ENCODE results near the gene ITGA5.

Gene ITGA5

DNA sequence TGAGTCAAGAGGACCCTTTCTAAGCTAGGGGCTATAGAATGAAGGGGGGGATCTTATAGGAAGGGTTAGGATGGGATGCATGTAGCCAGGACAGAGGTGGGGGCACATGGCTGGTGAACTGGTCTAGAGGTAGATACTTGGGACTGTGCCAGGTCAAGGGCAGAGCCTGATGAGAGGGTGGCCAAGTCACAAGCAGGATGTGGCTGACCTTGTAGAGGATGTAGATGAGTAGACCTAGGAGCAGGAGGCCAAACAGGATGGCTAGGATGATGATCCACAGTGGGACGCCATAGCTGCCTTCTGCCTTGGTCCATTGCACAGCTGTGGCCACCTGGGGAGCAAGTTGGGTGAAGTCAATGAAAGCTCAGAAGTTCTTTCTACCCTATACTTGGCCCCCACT lies 21.9 kb downstream of the ITGA5 start:
- TF ChIP-seq SIN3A (IDR thresholded peaks at IDR 0.05; ENCODE audit: borderline replicate concordance, insufficient read depth, low read length) (no peak), FOXP2 (optimal IDR thresholded peaks at IDR 0.05; ENCODE audit: borderline replicate concordance, extremely low read depth, extremely low read length, insufficient read depth) (no peak), POLR2AphosphoS5 (IDR thresholded peaks at IDR 0.05; ENCODE audit: low read depth, low read length) (no peak)
- TF ChIP-seq, protein P1, sequence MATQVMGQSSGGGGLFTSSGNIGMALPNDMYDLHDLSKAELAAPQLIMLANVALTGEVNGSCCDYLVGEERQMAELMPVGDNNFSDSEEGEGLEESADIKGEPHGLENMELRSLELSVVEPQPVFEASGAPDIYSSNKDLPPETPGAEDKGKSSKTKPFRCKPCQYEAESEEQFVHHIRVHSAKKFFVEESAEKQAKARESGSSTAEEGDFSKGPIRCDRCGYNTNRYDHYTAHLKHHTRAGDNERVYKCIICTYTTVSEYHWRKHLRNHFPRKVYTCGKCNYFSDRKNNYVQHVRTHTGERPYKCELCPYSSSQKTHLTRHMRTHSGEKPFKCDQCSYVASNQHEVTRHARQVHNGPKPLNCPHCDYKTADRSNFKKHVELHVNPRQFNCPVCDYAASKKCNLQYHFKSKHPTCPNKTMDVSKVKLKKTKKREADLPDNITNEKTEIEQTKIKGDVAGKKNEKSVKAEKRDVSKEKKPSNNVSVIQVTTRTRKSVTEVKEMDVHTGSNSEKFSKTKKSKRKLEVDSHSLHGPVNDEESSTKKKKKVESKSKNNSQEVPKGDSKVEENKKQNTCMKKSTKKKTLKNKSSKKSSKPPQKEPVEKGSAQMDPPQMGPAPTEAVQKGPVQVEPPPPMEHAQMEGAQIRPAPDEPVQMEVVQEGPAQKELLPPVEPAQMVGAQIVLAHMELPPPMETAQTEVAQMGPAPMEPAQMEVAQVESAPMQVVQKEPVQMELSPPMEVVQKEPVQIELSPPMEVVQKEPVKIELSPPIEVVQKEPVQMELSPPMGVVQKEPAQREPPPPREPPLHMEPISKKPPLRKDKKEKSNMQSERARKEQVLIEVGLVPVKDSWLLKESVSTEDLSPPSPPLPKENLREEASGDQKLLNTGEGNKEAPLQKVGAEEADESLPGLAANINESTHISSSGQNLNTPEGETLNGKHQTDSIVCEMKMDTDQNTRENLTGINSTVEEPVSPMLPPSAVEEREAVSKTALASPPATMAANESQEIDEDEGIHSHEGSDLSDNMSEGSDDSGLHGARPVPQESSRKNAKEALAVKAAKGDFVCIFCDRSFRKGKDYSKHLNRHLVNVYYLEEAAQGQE (IDR thresholded peaks at IDR 0.05; ENCODE audit: insufficient read depth in 1 of 2, low read depth in 2 of 2, low read length in 2 of 2): no peak

DNA sequence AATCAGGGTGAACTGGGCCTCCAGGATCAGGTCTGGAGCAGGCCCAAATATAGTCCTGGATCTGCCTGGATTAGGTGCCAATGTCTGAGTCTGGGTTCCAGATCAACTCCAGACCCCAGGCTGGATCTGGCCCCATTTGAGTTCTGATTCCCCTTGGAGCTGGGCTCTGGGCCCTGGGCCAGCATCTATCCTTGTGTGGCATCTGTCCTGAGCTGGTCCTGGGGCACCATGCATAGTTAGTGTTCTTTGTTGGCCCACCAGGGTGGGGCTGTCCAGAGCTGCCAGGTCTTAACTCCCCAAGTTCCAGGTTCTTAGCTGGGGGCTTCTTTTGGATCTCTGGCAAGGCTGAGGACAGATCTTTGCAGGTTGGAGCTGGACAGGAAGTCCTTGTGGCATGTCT lies 23.5 kb downstream of the ITGA5 start:
- TF ChIP-seq SIN3A (IDR thresholded peaks at IDR 0.05; ENCODE audit: borderline replicate concordance, insufficient read depth, low read length): no peak
- no peak for TF ChIP-seq POLR2AphosphoS5 (IDR thresholded peaks at IDR 0.05; ENCODE audit: low read depth, low read length)

DNA sequence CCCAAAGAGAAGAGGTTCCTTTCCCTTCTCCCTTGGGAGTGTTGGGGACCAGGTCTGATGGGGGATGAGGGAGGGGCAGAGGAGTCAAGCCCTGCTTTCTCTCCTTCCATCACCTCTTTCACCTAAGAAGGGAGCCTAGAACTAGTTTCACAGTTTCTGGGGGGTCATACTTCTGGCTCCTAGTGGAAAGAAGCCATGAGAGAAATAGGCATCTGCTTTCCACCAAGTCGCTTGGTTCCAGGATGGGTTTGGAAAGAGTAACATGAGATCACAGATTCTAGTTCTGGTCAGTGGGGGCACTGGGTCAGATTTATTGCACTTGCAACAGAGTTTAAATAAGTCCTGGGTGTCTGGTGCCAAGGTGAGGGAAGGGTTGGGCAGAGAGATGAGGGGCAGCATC lies 24.1 kb downstream of the ITGA5 start:
- no peak for TF ChIP-seq SIN3A (IDR thresholded peaks at IDR 0.05; ENCODE audit: borderline replicate concordance, insufficient read depth, low read length)
- no peak for TF ChIP-seq TAF1 (IDR thresholded peaks at IDR 0.05; ENCODE audit: borderline replicate concordance, insufficient read depth, low read length)

DNA sequence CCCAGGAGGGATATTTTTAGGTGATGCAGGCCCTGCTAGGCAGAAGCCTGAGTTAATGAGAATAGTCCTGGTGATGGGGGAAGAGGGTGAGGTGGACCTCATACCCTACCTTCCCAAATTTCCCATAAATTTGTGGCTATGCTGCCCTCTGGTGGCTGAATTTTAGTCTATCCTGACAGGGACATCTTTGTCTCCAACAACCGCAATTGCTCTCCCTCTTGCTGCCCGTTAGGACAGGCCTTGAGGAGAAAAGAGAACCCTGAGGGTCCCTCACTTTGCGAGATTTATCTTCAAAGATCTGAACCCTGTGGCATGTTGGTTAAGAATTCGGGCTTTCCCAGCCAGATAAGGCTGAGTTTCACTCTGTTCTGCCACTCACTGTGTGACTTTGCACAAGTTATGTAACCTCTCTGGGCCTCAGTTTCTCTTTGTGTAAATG lies 24.8 kb downstream of the ITGA5 start:
- TF ChIP-seq POLR2AphosphoS5 (IDR thresholded peaks at IDR 0.05; ENCODE audit: low read depth, low read length) (no peak), FOXP2 (optimal IDR thresholded peaks at IDR 0.05; ENCODE audit: borderline replicate concordance, extremely low read depth, extremely low read length, insufficient read depth) (no peak), SIN3A (IDR thresholded peaks at IDR 0.05; ENCODE audit: borderline replicate concordance, insufficient read depth, low read length) (no peak), TAF1 (IDR thresholded peaks at IDR 0.05; ENCODE audit: borderline replicate concordance, insufficient read depth, low read length) (no peak)
- TF ChIP-seq, protein P1 (IDR thresholded peaks at IDR 0.05; ENCODE audit: insufficient read depth in 1 of 2, low read depth in 2 of 2, low read length in 2 of 2): no peak

DNA sequence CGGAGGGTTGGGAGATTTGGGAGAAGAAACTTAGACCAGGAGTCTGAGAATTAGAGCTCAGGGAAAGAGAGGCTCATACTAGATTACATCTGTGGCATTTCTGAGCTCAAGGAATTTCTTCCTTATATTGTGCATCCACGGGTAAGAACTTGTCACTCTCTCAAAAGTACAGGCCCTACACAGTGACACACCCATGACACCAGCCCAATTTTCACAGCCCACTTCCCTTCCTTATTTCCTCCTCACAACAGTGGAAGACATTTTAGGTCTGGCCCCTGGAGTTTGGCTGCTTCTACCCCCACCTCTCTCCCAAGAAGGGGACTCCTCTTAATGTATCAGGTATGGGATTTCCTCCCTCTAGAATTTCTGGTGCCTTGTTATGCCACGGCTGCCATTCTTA lies 25.3 kb downstream of the ITGA5 start:
- TF ChIP-seq POLR2AphosphoS5 (IDR thresholded peaks at IDR 0.05; ENCODE audit: low read depth, low read length): no peak
- no peak for TF ChIP-seq SIN3A (IDR thresholded peaks at IDR 0.05; ENCODE audit: borderline replicate concordance, insufficient read depth, low read length)
- TF ChIP-seq, protein P1 (IDR thresholded peaks at IDR 0.05; ENCODE audit: insufficient read depth in 1 of 2, low read depth in 2 of 2, low read length in 2 of 2): no peak
- TF ChIP-seq FOXP2 (optimal IDR thresholded peaks at IDR 0.05; ENCODE audit: borderline replicate concordance, extremely low read depth, extremely low read length, insufficient read depth): no peak
- no peak for TF ChIP-seq TAF1 (IDR thresholded peaks at IDR 0.05; ENCODE audit: borderline replicate concordance, insufficient read depth, low read length)

DNA sequence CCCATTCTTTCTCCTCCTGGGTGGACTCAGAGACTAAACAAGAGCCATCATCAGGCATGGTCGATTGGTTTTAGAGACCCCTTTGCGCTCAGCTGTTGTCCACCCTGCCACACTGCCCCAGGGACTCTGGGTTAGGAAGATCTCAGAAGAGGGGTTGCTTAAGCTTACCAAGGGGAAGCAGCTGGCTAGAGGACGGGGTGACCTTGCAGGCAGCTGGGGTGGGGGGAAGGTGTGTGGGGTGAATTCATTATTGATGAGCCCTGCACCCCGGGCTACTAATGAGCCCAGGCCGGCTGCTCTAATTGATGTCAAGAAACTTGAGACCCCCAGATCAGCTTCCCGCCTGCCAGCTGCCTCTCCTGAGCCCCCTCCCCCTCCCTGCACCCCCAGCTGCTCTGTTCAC lies 25.9 kb downstream of the ITGA5 start:
- no peak for TF ChIP-seq POLR2AphosphoS5 (IDR thresholded peaks at IDR 0.05; ENCODE audit: low read depth, low read length)

DNA sequence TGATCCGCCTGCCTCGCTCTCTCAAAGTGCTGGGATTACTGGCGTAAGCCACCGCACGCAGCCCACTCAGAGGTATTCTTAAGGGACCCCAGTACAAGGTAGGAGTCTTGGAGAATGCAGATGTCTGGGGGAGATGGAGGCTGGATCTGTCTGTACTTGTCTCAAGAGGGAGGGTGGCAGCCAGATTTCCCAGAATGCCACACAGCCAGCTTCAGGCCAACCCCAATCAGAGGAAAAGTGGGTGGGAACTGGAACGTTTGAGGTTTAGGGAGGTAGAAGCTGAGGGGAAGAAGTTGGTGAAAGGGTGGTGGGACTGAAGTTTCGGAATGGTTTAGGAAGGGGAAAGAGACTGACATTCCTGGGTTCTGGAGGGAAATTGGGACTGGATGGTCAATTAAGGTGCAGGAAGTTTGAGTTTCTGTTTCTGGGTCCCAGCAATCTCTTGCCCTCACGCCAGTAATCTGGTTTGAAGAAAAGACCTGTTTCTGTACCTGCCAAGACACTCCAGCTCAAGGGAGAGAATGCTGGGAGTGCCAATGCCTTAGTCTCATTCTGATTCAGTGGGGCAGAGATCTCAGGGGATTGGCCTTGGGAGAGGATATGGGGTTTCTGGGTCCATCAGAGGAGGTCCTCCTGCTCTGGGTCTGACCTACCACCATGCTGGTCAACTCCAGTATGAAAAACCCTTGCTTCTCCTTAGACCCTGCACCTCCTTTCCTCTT lies 26.4 kb downstream of the ITGA5 start:
- no peak for TF ChIP-seq FOXP2 (optimal IDR thresholded peaks at IDR 0.05; ENCODE audit: borderline replicate concordance, extremely low read depth, extremely low read length, insufficient read depth)
- no peak for TF ChIP-seq SIN3A (IDR thresholded peaks at IDR 0.05; ENCODE audit: borderline replicate concordance, insufficient read depth, low read length)
- no peak for TF ChIP-seq TAF1 (IDR thresholded peaks at IDR 0.05; ENCODE audit: borderline replicate concordance, insufficient read depth, low read length)
- no peak for TF ChIP-seq POLR2AphosphoS5 (IDR thresholded peaks at IDR 0.05; ENCODE audit: low read depth, low read length)
- TF ChIP-seq, protein P1 (IDR thresholded peaks at IDR 0.05; ENCODE audit: insufficient read depth in 1 of 2, low read depth in 2 of 2, low read length in 2 of 2): no peak

Data from PFSK-1 (cell line).